ENCODE data around the gene ZNF488.

ZNF488 gene

GRCh38 chr10:47381427-47382379 lies 2.4 kb downstream of the ZNF488 start:
- no peak for DNase-seq (ENCODE audit: low spot score)

GRCh38 chr10:47381103-47381395 lies 3.0 kb downstream of the ZNF488 start:
- no peak for DNase-seq (ENCODE audit: low spot score)

GRCh38 chr10:47380341-47381102 lies 3.6 kb downstream of the ZNF488 start:
- no peak for DNase-seq (ENCODE audit: low spot score)

- DNase-seq (ENCODE audit: low spot score): no peak
Measured at GRCh38 chr10:47379901-47380300, 4.2 kb downstream of the ZNF488 start.

GRCh38 chr10:47379445-47379785 lies 4.7 kb downstream of the ZNF488 start:
- DNase-seq (ENCODE audit: low spot score): no peak

GRCh38 chr10:47378606-47379444 lies 5.3 kb downstream of the ZNF488 start:
- DNase-seq (ENCODE audit: low spot score): no peak

GRCh38 chr10:47378183-47378510 lies 5.9 kb downstream of the ZNF488 start:
- no peak for DNase-seq (ENCODE audit: low spot score)

GRCh38 chr10:47376522-47377220 lies 7.4 kb downstream of the ZNF488 start:
- DNase-seq (ENCODE audit: low spot score): no peak

- DNase-seq (ENCODE audit: low spot score): no peak
Measured at GRCh38 chr10:47374611-47375536, 9.2 kb downstream of the ZNF488 start.

- DNase-seq (ENCODE audit: low spot score): no peak
Measured at GRCh38 chr10:47372726-47373125, 11.4 kb downstream of the ZNF488 start.

- no peak for DNase-seq (ENCODE audit: low spot score)
Measured at GRCh38 chr10:47371629-47372485, 12.2 kb downstream of the ZNF488 start.

GRCh38 chr10:47370878-47371277 lies 13.2 kb downstream of the ZNF488 start:
- DNase-seq (ENCODE audit: low spot score): no peak

GRCh38 chr10:47370015-47370767 lies 13.9 kb downstream of the ZNF488 start:
- no peak for DNase-seq (ENCODE audit: low spot score)

- DNase-seq (ENCODE audit: low spot score): no peak
Measured at GRCh38 chr10:47369251-47369894, 14.7 kb downstream of the ZNF488 start.

- DNase-seq (ENCODE audit: low spot score): no peak
Measured at GRCh38 chr10:47368431-47369180, 15.5 kb downstream of the ZNF488 start.

GRCh38 chr10:47367646-47368045 lies 16.4 kb downstream of the ZNF488 start:
- DNase-seq (ENCODE audit: low spot score): no peak

- no peak for DNase-seq (ENCODE audit: low spot score)
Measured at GRCh38 chr10:47366731-47367460, 17.2 kb downstream of the ZNF488 start.
